IPS-20b (cell line): ENCODE data around the gene EXPH5.

Source experiments
- H3K27ac ChIP-seq: one replicate; pipeline ENCODE4 v1.5.1; 2013; ENCODE audit warnings: low read length
- H3K27me3 ChIP-seq: 2 replicates; pipeline ENCODE4 v1.6.1; 2013; ENCODE audit warnings: mild to moderate bottlenecking, low read length, inconsistent platforms; ENCODE audit not compliant: insufficient read depth
- H3K36me3 ChIP-seq: 2 replicates; pipeline ENCODE4 v1.6.1; 2013; ENCODE audit warnings: low read depth, mild to moderate bottlenecking, inconsistent platforms, low read length, moderate library complexity; ENCODE audit not compliant: insufficient read depth
- H3K4me1 ChIP-seq: 2 replicates; pipeline ENCODE4 v1.6.1; 2013; ENCODE audit warnings: mild to moderate bottlenecking, control low read depth, inconsistent platforms, low read length, moderate library complexity; ENCODE audit not compliant: insufficient read depth
- H3K4me3 ChIP-seq: 2 replicates; pipeline ENCODE4 v1.5.1; 2013; ENCODE audit warnings: mild to moderate bottlenecking, low read length, inconsistent platforms
- H3K9ac ChIP-seq: 2 replicates; pipeline ENCODE4 v1.6.1; 2013; ENCODE audit warnings: low read depth, mild to moderate bottlenecking, inconsistent platforms, low read length, moderate library complexity
- H3K9me3 ChIP-seq: 2 replicates; pipeline ENCODE4 v1.6.1; 2013; ENCODE audit warnings: mild to moderate bottlenecking, low read depth, low read length, inconsistent platforms; ENCODE audit not compliant: insufficient read depth

EXPH5 gene

DNA sequence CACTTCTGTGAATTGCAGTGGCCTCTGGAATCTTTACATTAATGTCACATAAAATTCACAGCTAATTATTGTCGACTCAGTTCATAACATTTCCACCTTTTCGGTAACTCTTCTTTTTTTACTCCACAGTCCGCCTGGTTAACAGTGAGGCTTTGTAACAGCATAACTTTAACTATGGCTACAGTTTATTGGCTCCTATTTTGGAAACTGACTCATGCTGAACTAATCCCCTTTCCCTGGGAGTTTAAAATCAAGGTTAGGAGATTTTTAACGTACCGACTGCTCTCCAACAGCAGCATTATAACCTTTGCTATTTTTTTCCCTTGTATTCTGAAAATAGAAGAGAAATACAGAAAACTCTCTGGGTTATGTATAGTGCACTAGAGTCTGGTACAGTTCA lies 92.2 kb downstream of the EXPH5 start:
- Histone ChIP-seq H3K9me3 (no peaks in the 10 kb centered on the region), H3K27ac (no peak overlapping the region), H3K4me1 (no peaks in the 10 kb centered on the region; the same call in 1 of the 2 replicates)

DNA sequence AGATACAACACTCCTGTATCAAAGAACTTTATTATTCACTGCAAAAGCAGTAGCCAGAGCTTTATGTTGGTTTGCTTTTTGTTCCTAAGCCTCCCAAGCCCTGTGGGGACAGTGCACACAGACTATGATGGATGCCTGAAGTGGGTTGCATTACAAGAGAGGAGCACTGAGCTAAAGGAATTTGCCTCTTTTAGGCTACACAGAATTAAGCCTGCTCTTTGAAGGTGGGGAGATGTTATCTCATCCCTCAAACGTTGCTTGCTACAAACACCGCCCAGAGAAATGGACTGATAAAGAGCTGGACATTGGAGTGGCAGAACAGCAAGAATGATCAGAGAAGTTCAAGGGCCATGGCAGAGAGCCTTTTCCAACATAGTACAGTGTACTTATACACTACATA lies 92.8 kb downstream of the EXPH5 start:
- Histone ChIP-seq H3K9ac (no peak overlapping the region), H3K27ac (no peak overlapping the region), H3K4me3 (no peak overlapping the region), H3K27me3 (peaks cover 9% of the 10 kb centered on the region; the same call in 1 of the 2 replicates), H3K4me1 (no peaks in the 10 kb centered on the region; the same call in 1 of the 2 replicates), H3K36me3 (no peaks in the 10 kb centered on the region), H3K9me3 (no peaks in the 10 kb centered on the region)

More for the DNA sequence above, 92.2 kb downstream of the EXPH5 start:
- Histone ChIP-seq H3K27me3 (peaks cover 9% of the 10 kb centered on the region; the same call in 1 of the 2 replicates), H3K36me3 (no peaks in the 10 kb centered on the region), H3K4me3 (no peak overlapping the region), H3K9ac (no peak overlapping the region)

DNA sequence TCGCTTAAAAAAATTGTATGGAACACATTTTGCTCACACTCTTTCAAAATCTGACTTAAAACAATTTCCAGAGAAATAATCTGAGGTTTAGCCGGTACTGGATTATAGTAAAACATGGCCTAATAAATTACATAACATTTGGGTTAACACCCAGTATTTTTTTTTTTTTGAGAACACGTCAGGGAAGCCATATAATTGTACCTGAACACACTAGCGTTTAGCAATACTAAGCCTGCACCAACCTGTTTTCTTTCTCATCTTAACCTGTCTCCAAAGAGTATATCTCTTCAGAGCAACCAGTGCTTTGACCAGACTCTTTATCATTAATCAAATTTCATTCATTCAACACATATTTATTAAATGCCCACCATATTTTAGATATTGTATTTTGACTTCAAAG lies 93.4 kb downstream of the EXPH5 start:
- peaks cover 9% of the 10 kb centered on the region; the same call in 1 of the 2 replicates for H3K27me3 ChIP-seq
- H3K9me3 ChIP-seq = no peaks in the 10 kb centered on the region
- H3K4me1 ChIP-seq = no peaks in the 10 kb centered on the region; the same call in 1 of the 2 replicates
- H3K36me3 ChIP-seq = no peaks in the 10 kb centered on the region
- no peak overlapping the region for H3K4me3 ChIP-seq
- no peak overlapping the region for H3K9ac ChIP-seq
- no peak overlapping the region for H3K27ac ChIP-seq

- H3K36me3 ChIP-seq = no peaks in the 10 kb centered on the region
- no peaks in the 10 kb centered on the region; the same call in 1 of the 2 replicates for H3K4me1 ChIP-seq
- peak overlapping the region; percentile 68; the same call in 1 of the 2 replicates for H3K4me3 ChIP-seq
- H3K9ac ChIP-seq = peak overlapping the region; percentile 89; the same call in 1 of the 2 replicates
- no peak overlapping the region for H3K27ac ChIP-seq
- H3K9me3 ChIP-seq = no peaks in the 10 kb centered on the region
- peaks cover 9% of the 10 kb centered on the region; the same call in 1 of the 2 replicates for H3K27me3 ChIP-seq
Observed at GRCh38 chr11:108498816-108499408, 94.7 kb downstream of the EXPH5 start.

DNA sequence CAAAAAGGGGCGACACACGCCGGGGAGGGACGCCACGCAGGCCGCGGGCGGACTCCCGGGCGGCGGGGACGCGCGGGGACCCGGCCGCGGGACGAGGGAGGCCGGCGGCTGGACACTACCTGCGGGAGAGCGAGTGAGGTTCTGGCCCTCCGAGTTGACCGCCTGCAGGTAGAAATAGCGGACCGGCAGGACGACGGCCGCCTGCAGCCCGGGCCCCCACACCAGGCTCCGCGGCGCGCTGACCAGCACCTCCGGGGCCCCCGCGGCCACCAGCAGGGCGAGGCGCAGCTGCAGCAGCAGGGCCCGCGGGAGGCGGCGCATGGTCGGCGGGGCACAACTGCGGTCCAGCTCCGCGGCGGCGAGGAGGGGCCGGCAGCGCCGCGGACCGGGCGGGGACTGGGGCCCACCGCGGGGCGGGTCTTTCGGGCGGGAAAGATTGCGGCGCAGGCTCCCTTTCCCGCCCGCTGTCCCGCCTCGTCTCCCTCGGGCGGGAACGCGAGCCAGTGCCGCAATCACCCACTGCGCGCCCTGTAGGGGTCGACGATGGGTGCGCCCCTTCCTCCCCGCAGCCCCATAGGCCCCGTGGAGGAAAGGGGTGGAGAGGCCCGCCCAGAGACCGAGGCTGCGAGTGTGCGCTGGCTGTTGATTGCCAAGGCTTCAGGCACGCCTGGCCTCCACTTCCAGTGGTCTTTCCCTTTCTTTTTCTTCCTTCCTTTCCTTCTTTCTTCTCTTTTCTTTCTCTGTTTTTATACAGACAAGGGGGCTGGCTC lies 95.3 kb downstream of the EXPH5 start, which contains the start of gene POGLUT3:
Gene POGLUT3 (minus strand): TSS at position 339 of the 770 bp plus-strand sequence. CDS start 18 bp downstream, at position 321.
- Histone ChIP-seq H3K9me3 (no peaks in the 10 kb centered on the region), H3K36me3 (no peaks in the 10 kb centered on the region), H3K4me3 (peak within 1 kb of the TSS; percentile 68), H3K4me1 (no peaks in the 10 kb centered on the region; the same call in 1 of the 2 replicates), H3K9ac (peak within 1 kb of the TSS; percentile 89; the same call in 1 of the 2 replicates), H3K27me3 (peaks cover 9% of the 10 kb centered on the region; the same call in 1 of the 2 replicates), H3K27ac (peak within 1 kb of the TSS; percentile 42)

DNA sequence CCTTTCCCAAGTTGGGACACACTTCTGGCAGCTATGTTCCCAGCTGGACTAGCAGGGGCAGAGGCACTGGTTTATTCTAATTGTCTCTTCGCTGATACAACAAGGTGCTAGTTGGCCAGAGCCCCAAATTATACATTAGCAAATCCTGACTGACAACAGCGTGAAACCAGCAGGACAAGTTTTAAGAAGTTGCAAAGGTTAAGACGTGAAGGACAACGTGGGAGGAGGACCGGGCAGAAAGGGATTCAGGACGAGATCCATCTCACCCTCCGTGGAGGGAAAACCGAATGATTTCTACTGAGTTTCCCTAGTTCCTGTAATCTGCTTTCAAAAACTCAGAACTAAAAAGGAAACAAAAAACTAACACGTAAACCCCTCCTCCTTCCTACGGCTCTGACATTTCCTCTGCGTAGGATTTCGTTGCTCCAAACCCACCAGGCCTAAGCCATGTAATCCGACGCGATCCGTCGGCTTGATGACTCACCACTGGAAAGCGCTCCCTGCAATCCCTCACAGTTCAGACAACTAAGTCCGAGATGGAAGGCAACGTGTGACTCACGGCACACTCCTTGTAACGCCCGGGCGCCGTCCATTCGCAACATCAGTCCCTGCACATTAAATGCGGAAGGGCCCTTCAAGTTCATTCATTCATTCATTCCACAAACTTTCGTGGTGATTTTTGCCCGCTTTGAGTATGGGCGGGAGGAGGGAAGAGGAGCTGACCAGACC lies 96.1 kb downstream of the EXPH5 start:
- Histone ChIP-seq H3K4me1 (no peaks in the 10 kb centered on the region; the same call in 1 of the 2 replicates), H3K9me3 (no peaks in the 10 kb centered on the region), H3K27me3 (peaks cover 9% of the 10 kb centered on the region; the same call in 1 of the 2 replicates), H3K36me3 (no peaks in the 10 kb centered on the region), H3K9ac (peak overlapping the region; percentile 89; the same call in 1 of the 2 replicates), H3K4me3 (peak overlapping the region; percentile 68), H3K27ac (peak overlapping the region; percentile 42)

GRCh38 chr11:108496643-108497256 lies 96.8 kb downstream of the EXPH5 start:
- Histone ChIP-seq H3K27ac (no peak overlapping the region), H3K9ac (peak overlapping the region; percentile 89; the same call in 1 of the 2 replicates), H3K4me3 (peak overlapping the region; percentile 68), H3K4me1 (no peaks in the 10 kb centered on the region; the same call in 1 of the 2 replicates), H3K9me3 (no peaks in the 10 kb centered on the region), H3K27me3 (peaks cover 9% of the 10 kb centered on the region; the same call in 1 of the 2 replicates), H3K36me3 (no peaks in the 10 kb centered on the region)

DNA sequence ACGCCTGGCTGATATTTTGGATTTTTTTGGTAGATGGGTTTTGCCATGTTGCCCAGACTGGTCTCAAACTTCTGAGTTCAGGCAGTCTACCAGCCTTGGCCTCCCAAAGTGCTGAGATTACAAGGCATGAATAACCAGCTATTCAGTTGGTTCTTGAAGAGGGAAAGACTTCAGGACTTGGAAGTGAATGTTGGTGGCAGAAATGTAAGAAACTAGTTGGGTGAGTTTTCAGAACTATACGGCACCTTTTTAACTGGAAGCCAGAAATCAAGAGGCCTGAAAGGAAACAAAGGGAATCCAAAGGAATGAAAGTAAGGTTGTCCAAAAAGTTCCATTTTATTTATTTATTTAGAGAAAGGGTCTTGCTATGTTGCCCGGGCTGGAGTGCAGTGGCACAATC lies 98.2 kb downstream of the EXPH5 start:
- no peak overlapping the region for H3K4me3 ChIP-seq
- H3K9me3 ChIP-seq = no peaks in the 10 kb centered on the region
- H3K36me3 ChIP-seq = no peaks in the 10 kb centered on the region
- H3K27ac ChIP-seq = no peak overlapping the region
- no peaks in the 10 kb centered on the region; the same call in 1 of the 2 replicates for H3K4me1 ChIP-seq
- H3K9ac ChIP-seq = no peak overlapping the region
- peaks cover 9% of the 10 kb centered on the region; the same call in 1 of the 2 replicates for H3K27me3 ChIP-seq

DNA sequence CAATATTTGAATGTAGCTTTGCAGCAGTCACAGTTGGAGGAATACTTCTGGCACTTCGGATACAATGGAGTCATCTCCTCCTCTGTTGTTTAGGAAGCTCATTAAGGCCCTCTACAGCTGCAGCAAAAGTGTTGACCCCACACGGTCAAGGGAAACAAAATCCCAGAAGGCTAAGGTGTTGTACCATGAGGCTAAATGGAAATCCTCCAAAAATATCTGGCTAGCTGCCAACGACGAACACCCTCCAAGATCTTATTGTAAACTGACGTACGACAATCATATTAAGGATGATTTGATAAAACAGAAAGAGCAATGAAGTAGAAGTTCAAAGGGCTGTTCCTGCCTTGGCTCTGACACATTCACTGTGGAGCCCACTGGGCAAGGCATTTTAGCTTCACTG lies 99.4 kb downstream of the EXPH5 start:
- Histone ChIP-seq H3K9me3 (no peaks in the 10 kb centered on the region), H3K4me1 (no peaks in the 10 kb centered on the region; the same call in 1 of the 2 replicates), H3K27me3 (peaks cover 3% of the 10 kb centered on the region; the same call in 1 of the 2 replicates), H3K27ac (no peak overlapping the region), H3K36me3 (no peaks in the 10 kb centered on the region), H3K9ac (no peak overlapping the region), H3K4me3 (no peak overlapping the region)

DNA sequence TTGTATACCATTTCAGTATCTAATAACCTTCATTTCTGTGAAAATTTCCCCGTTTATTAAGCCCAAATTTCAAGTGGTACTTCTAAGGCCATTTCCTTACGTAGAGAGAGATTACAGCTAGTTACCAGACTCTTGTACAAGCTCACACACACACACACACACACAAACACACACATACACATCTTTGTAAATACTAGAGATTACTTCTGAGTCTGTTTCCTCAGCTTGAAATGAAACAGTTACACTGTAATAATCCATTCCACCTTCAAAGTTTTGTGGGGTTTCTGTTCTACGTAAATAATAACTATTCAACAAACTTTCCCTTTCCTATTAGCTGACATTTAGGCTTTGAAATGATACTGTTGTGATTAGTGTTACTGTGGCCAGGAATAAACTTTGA lies 101.6 kb downstream of the EXPH5 start:
- Histone ChIP-seq H3K4me3 (no peak overlapping the region), H3K27me3 (no peaks in the 10 kb centered on the region; the same call in 1 of the 2 replicates), H3K27ac (no peak overlapping the region), H3K36me3 (peaks cover 5% of the 10 kb centered on the region; the same call in 1 of the 2 replicates), H3K4me1 (no peaks in the 10 kb centered on the region; the same call in 1 of the 2 replicates), H3K9ac (no peak overlapping the region), H3K9me3 (no peaks in the 10 kb centered on the region)

DNA sequence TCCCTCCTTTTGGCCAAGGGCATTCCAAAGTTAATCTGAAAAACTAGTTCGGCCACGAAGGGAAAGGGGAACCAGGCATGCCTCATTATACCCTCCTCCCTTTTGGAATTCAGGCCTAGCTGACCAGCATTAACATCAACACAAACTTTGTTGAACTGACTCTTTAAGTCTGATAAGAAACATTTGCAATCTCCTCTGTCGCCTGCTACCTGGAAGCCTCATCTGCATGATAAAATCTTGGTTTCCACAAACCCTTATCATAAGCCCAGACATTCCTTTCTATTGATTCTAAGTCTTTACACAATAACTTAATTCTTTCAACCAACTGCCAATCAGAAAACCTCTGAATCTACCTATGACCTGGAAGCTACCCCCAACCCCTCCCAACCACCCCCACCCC lies 106.7 kb downstream of the EXPH5 start:
- Histone ChIP-seq H3K4me1 (no peaks in the 10 kb centered on the region), H3K36me3 (peaks cover 24% of the 10 kb centered on the region), H3K9me3 (no peaks in the 10 kb centered on the region), H3K9ac (no peak overlapping the region), H3K4me3 (no peak overlapping the region), H3K27me3 (no peaks in the 10 kb centered on the region), H3K27ac (no peak overlapping the region)
